Measurements from ENCODE around the gene ERH.

ERH gene

GRCh38 chr14:69430306-69430939 lies 32.3 kb upstream of the ERH start:
- H3K27ac ChIP-seq = no peak overlapping the region
- no peaks in the 10 kb centered on the region for H3K9me3 ChIP-seq
- no peak for TF ChIP-seq CTCF (IDR thresholded peaks at IDR 0.05)
- peaks cover 9 to 13% of the 10 kb centered on the region in 2 experiments for H3K4me1 ChIP-seq (ENCODE audit: control insufficient read depth in 1 of 2, insufficient read depth in 1 of 2, low read depth in 1 of 2, low read length in 1 of 2)
- no peaks in the 10 kb centered on the region for H3K27me3 ChIP-seq
- no peak overlapping the region for H3K4me3 ChIP-seq (ENCODE audit: low read depth in 1 of 2, low read length in 1 of 2)
- H3K36me3 ChIP-seq = peaks cover 12% of the 10 kb centered on the region

GRCh38 chr14:69429643-69430042 lies 31.5 kb upstream of the ERH start:
- Histone ChIP-seq H3K27me3 (no peaks in the 10 kb centered on the region), H3K36me3 (peaks cover 19% of the 10 kb centered on the region), H3K4me1 (ENCODE audit: control insufficient read depth in 1 of 2, insufficient read depth in 1 of 2, low read depth in 1 of 2, low read length in 1 of 2) (peaks cover 9 to 13% of the 10 kb centered on the region in 2 experiments), H3K9me3 (no peaks in the 10 kb centered on the region), H3K27ac (no peak overlapping the region), H3K4me3 (ENCODE audit: low read depth in 1 of 2, low read length in 1 of 2) (no peak overlapping the region)
- no peak for TF ChIP-seq CTCF (IDR thresholded peaks at IDR 0.05)

- TF ChIP-seq CTCF (IDR thresholded peaks at IDR 0.05) = no peak
- H3K4me1 ChIP-seq (ENCODE audit: control insufficient read depth in 1 of 2, insufficient read depth in 1 of 2, low read depth in 1 of 2, low read length in 1 of 2) = peaks cover 9 to 13% of the 10 kb centered on the region in 2 experiments
- no peaks in the 10 kb centered on the region for H3K27me3 ChIP-seq
- H3K36me3 ChIP-seq = peaks cover 27% of the 10 kb centered on the region
- no peaks in the 10 kb centered on the region for H3K9me3 ChIP-seq
- H3K27ac ChIP-seq = peak overlapping the region; percentile 66
- H3K4me3 ChIP-seq (ENCODE audit: low read depth in 1 of 2, low read length in 1 of 2) = peak overlapping the region in 1 of 2 experiments; percentile 3
Observed at GRCh38 chr14:69428289-69428998, 30.3 kb upstream of the ERH start.

GRCh38 chr14:69427596-69427995 lies 29.5 kb upstream of the ERH start:
- H3K4me3 ChIP-seq (ENCODE audit: low read depth in 1 of 2, low read length in 1 of 2) = no peak overlapping the region
- no peaks in the 10 kb centered on the region for H3K9me3 ChIP-seq
- H3K4me1 ChIP-seq (ENCODE audit: control insufficient read depth in 1 of 2, insufficient read depth in 1 of 2, low read depth in 1 of 2, low read length in 1 of 2) = peaks cover 9 to 13% of the 10 kb centered on the region in 2 experiments
- H3K27ac ChIP-seq = no peak overlapping the region
- peaks cover 27% of the 10 kb centered on the region for H3K36me3 ChIP-seq
- no peaks in the 10 kb centered on the region for H3K27me3 ChIP-seq
- no peak for TF ChIP-seq CTCF (IDR thresholded peaks at IDR 0.05)

- TF ChIP-seq CTCF (IDR thresholded peaks at IDR 0.05) = no peak
- Histone ChIP-seq H3K27ac (no peak overlapping the region), H3K9me3 (no peaks in the 10 kb centered on the region), H3K36me3 (peaks cover 27% of the 10 kb centered on the region), H3K4me3 (ENCODE audit: low read depth in 1 of 2, low read length in 1 of 2) (no peak overlapping the region), H3K27me3 (no peaks in the 10 kb centered on the region), H3K4me1 (ENCODE audit: control insufficient read depth in 1 of 2, insufficient read depth in 1 of 2, low read depth in 1 of 2, low read length in 1 of 2) (peaks cover 9 to 13% of the 10 kb centered on the region in 2 experiments)
Observed at GRCh38 chr14:69424149-69424923, 26.2 kb upstream of the ERH start.

Measured in neutrophil (primary cell).